Superior temporal gyrus (tissue), 1 donor: Measurements from ENCODE around the gene GNG12.

Experiments used
- DNase-seq: peaks from one replicate; pipeline ENCODE4 v3.0.0-alpha.2; 2016; ENCODE audit errors: extremely low spot score

Gene GNG12

DNA sequence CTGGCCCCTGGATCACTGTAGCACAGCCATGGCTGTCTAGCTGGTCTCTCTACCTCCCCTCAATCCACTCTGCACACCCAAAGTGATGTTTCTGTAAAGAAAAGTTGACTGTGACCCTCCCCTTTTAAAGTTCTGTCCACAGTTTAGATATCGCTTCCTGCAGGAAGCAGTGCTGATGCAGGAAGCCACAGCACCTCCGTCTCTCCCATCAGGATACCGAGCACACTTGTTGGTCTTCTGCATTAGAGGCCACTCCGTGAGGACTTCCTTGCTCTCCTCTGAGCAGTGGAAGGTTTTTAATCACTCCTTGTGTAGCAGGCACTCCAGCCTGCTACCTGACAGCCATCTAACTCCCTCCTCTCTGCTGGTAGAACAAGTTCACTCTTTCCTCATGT lies 78.7 kb downstream of the GNG12 start:
- DNase-seq = no peak

- DNase-seq = no peak
Measured at GRCh38 chr1:67753776-67754525, 79.3 kb downstream of the GNG12 start.

- DNase-seq = no peak
Measured at GRCh38 chr1:67752306-67752705, 81.0 kb downstream of the GNG12 start.

- no peak for DNase-seq
Measured at GRCh38 chr1:67750691-67751054, 82.6 kb downstream of the GNG12 start.

DNA sequence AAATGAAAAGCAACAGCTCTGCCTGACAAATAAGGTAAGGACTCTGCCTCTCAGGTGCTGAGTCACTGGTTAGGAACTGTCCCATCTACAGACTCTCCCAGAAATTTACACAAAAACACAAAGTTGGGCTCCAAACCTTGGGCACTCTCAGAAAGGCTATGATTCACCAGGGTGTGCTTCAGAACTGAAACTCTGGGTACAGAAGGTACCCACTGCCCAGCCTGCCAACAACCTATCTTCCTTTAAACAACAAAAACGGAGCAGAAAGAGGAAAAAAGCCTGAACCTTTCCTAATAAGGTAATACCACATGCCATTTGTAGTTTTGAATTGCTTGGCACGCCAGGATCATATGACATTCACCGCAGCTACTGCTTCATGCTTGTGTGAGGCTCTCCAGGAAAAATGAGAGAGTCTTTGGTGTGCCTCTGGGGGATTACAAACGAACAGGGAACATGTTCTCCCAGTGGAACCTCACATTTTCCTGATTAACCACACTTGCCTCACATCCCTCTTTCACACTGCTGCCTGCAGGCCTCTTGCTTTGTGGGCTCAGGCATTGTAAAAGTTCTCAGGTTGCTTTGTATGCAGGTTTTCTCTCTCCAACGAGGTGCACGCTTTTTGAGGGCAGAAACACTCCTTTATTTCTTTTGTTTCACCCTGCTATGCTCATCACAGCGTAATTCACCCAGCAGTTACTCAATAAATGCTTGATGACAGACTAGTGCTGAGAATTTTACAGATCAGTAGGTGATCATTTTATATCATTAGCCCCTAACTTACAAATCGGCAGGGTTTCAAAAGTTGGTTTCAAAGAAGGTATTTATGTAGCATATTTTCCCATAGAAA lies 83.2 kb downstream of the GNG12 start:
- no peak for DNase-seq

DNA sequence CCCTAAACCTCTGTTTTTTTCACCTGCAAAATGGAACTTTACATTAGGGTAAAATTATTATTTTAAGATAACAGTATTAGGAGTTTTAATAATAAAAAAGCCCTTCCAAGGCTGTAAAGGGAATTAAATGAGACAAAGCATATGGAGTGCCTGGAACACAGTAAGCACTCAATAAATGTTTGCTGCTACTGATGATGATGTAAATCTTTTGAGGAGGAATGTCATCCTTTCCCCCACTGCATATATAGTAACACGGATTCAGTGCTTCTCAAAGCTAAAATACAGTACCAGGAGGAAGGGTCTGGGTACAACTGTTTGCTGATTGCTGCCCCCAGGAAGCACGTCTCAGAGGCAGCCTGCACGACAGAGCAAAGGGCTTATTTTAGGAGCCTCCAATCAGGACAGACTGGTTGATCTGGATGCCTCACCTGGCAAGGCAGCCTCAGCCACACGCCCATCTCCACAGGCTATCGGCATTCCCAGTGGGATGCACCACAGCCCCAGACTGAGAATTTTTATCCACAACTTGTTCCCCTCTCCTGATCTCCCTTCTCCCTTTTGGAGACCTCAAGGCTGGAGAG lies 83.9 kb downstream of the GNG12 start:
- no peak for DNase-seq

DNA sequence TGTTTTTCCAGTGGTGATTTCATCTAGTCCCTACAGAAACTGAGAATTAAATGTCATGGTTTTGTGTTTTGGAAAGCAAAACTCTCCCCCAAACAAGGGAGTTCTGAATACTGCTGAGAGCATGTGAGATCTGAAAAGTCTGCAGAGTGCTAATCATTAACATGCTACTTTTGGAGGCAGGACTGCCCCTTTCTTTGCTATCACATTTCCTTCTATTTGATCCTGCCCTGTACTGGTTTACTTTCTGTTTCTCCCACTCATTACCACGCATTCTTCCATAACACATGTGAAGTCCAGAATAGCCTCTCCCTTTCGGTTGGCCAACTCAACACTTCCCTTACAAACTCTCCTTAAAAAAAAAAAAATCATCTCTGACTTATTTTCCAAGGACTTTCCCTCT lies 84.6 kb downstream of the GNG12 start:
- no peak for DNase-seq

GRCh38 chr1:67747671-67748546 lies 85.4 kb downstream of the GNG12 start:
- DNase-seq = no peak

DNA sequence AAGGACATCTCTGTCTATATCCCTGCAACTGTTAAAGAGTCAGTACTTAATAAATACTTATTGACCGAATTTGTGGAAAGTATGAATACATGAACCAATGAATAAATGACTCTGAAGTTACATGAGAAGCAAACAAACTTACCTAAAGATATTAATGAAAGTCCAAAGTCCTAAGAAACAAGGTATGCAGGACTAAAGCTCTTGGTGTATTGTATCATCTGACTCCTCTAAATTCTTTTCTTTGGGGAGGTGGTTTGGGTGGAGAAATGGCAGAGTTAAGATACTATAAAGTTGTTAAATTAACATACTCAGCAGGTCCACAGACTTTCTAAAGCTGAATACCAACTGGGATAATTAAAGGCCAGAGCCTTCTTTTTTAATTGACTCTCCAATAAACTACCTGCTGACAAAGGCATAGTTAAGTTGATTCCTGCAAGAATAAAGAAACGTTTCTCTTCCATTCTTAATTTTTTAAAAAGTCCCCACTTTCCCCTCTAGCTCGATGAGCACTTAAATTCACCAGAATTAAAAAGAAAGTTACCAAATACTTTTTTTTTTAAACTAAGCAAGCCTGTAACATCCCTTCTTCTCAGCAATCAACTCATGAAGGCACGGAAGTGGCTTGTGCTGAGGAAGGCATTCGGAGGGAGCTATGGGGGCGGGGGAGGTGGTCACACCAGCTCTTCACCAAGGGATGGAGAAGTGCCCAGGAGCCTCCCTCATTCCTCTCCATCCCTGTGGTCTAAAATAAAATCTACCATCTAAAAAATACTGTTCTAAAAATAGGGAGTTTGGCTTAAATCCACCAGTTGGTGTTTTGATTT lies 87.2 kb downstream of the GNG12 start:
- no peak for DNase-seq

- no peak for DNase-seq
Measured at GRCh38 chr1:67743072-67743725, 90.1 kb downstream of the GNG12 start.

DNA sequence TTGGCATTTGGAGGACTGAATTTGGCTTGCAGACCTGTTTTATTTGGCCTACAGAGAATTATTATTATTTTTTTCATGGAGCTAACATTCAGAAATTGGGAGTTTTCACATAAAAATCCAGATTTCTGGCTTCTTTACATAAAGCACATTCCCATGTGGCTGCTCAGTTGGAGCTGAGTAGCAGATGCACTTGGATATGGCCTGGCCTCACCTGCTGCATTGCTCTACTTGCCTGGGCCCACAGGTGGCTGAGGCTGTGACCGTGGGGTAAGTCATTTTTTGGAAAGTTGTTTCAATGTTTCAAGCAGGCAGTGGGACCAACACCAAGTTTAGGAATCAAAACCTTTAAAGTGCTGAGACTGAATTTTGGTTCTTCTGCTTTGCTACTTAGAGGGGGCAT lies 91.5 kb downstream of the GNG12 start:
- DNase-seq = no peak

DNA sequence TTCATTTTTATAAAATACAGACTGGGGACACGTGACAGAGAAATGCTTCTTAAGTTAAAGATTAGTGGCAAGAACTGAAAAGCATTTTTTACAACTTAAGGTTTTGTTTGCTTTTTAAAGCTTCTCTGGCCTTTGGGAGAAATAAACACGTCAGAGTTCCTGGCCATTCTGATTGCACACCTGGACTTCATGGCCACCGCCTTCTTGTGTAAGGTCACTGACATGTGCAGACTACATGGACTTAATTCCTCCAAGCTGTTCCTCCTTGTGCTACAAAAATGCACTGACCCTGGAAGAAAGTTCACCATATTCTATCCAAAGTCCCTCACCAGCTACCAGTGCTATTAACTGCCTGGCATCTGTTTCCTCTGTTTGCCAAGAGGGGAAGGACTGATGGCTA lies 92.1 kb downstream of the GNG12 start:
- DNase-seq = no peak

DNA sequence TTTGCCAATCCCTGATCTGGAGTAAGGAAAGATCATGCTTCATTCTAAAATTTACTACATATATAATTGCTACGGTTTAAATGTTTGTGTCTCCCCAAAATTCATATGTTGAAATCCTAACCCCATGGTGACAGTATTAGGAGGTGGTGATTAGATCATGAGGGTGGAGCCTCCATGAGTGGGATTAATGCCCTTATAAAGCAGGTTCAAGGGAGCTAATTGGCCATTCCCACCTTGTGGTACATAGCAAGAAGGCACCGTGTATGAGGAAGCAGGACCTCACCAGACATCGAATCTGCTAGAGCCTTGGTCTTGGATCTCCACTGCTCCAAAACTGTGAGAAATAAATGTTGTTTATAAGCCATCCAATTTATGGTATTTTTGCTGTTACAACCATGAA lies 92.7 kb downstream of the GNG12 start:
- no peak for DNase-seq

DNA sequence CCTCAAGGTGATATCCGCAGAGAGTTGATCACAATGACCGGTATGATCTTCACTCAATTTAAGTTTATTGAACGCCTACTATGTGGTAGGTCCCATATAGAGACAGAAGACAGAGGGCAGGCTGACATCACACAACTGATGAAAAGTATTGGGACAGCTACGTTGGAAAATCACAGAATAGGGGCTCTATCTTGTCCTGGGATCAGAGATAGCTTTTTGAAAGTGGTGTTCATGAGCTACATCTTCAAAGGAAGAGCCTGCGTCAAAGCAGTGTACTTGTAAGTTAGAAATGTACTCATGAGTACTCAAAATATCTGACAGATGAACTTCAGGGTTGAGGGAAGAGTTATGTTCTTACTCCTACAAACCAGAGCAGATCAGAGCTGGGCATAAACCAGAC lies 93.9 kb downstream of the GNG12 start:
- DNase-seq = no peak

DNA sequence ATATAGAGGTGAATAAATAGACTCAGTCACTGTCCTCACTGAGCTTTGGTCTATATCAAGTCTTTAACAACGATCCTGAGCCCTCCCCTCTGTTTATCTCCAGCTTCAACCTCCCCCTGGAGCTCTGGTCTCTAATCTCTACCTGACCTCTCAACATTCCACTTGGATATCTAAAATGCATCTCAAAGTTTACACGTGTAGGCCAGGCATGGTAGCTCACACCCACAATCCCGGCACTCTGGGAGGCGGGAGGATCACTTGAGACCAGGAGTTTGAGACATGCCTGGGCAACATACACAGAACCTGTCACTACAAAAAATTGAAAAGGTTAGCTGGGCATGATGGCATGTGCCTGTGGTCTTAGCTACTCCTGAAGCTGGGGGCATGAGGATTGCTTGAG lies 94.9 kb downstream of the GNG12 start:
- DNase-seq = no peak

GRCh38 chr1:67737875-67738274 lies 95.4 kb downstream of the GNG12 start:
- no peak for DNase-seq

DNA sequence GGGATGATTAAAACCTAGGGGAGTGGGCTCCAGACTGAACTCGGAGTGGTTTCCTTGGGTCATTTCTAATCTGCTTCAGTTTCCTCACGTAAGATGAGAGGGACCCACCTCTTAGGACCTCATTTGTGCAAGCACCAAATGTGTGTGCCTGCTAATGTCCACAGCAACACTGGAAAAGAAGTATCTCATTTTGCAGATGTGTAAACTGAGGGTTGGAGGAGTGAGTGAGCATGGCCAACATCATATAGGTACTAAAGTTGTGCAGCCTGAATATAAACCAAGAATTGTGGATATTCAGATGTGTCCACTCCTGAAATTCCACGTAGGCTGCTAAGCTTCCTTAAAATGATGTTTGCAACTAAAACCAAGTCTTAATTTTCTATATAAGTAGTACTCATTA lies 96.5 kb downstream of the GNG12 start:
- DNase-seq = no peak

GRCh38 chr1:67735806-67736627 lies 97.2 kb downstream of the GNG12 start:
- DNase-seq = peak; percentile 74

- DNase-seq = no peak
Measured at GRCh38 chr1:67735206-67735605, 98.1 kb downstream of the GNG12 start.

GRCh38 chr1:67734323-67734690 lies 99.0 kb downstream of the GNG12 start:
- DNase-seq = no peak
